Measurements from ENCODE around the gene PLD4.
"Not testable (repeated sequence)": the region's sequence is repeated elsewhere in the genome, so short reads cannot be mapped to it uniquely, and the experiment has no call there.

Gene PLD4

GRCh38 chr14:104935026-104935650, 10.5 kb downstream of the PLD4 start:
- no peak for DNase-seq
- in situ Hi-C loops (cut with MboI; ENCODE audit: low pct_unique_long_range_greater_than_20kb, low sequenced_read_pairs) = no loop called here

- in situ Hi-C loops (cut with MboI; ENCODE audit: low pct_unique_long_range_greater_than_20kb, low sequenced_read_pairs) = no loop called here
- DNase-seq = no peak
Observed at GRCh38 chr14:104935955-104936354, 11.3 kb downstream of the PLD4 start.

- in situ Hi-C loops (cut with MboI; ENCODE audit: low pct_unique_long_range_greater_than_20kb, low sequenced_read_pairs) = no loop called here
Observed at GRCh38 chr14:104936361-104937155, 11.9 kb downstream of the PLD4 start.

GRCh38 chr14:104937161-104937560, 12.5 kb downstream of the PLD4 start:
- no peak for DNase-seq
- in situ Hi-C loops (cut with MboI; ENCODE audit: low pct_unique_long_range_greater_than_20kb, low sequenced_read_pairs) = no loop called here

More at GRCh38 chr14:104936361-104937155, 11.9 kb downstream of the PLD4 start:
- DNase-seq = no peak

- in situ Hi-C loops (cut with MboI; ENCODE audit: low pct_unique_long_range_greater_than_20kb, low sequenced_read_pairs) = no loop called here
- DNase-seq = no peak
Observed at GRCh38 chr14:104937694-104938365, 13.2 kb downstream of the PLD4 start.

GRCh38 chr14:104938436-104938835, 13.8 kb downstream of the PLD4 start:
- no peak for DNase-seq
- in situ Hi-C loops (cut with MboI; ENCODE audit: low pct_unique_long_range_greater_than_20kb, low sequenced_read_pairs) = no loop called here

- in situ Hi-C loops (cut with MboI; ENCODE audit: low pct_unique_long_range_greater_than_20kb, low sequenced_read_pairs) = no loop called here
- DNase-seq = no peak
Observed at GRCh38 chr14:104938960-104939359, 14.3 kb downstream of the PLD4 start.

GRCh38 chr14:104939666-104940410, 15.2 kb downstream of the PLD4 start:
- DNase-seq = peak; percentile 52
- in situ Hi-C loops (cut with MboI; ENCODE audit: low pct_unique_long_range_greater_than_20kb, low sequenced_read_pairs) = no loop called here

- in situ Hi-C loops (cut with MboI; ENCODE audit: low pct_unique_long_range_greater_than_20kb, low sequenced_read_pairs) = no loop called here
- DNase-seq = no peak
Observed at GRCh38 chr14:104940526-104941150, 16.0 kb downstream of the PLD4 start.

GRCh38 chr14:104941508-104942365, 17.1 kb downstream of the PLD4 start:
- DNase-seq = no peak
- in situ Hi-C loops (cut with MboI; ENCODE audit: low pct_unique_long_range_greater_than_20kb, low sequenced_read_pairs) = no loop called here

GRCh38 chr14:104942586-104942985, 17.9 kb downstream of the PLD4 start:
- in situ Hi-C loops (cut with MboI; ENCODE audit: low pct_unique_long_range_greater_than_20kb, low sequenced_read_pairs) = no loop called here
- no peak for DNase-seq

GRCh38 chr14:104943216-104944015, 18.7 kb downstream of the PLD4 start:
- DNase-seq; in situ Hi-C loops (cut with MboI; ENCODE audit: low pct_unique_long_range_greater_than_20kb, low sequenced_read_pairs): not testable (repeated sequence)

- in situ Hi-C loops (cut with MboI; ENCODE audit: low pct_unique_long_range_greater_than_20kb, low sequenced_read_pairs) = not testable (repeated sequence)
Observed at GRCh38 chr14:104944016-104944308, 19.3 kb downstream of the PLD4 start.

GRCh38 chr14:104944436-104945205, 19.9 kb downstream of the PLD4 start:
- in situ Hi-C loops (cut with MboI; ENCODE audit: low pct_unique_long_range_greater_than_20kb, low sequenced_read_pairs) = not testable (repeated sequence)

More at GRCh38 chr14:104944016-104944308, 19.3 kb downstream of the PLD4 start:
- DNase-seq = not testable (repeated sequence)

GRCh38 chr14:104945266-104945665, 20.6 kb downstream of the PLD4 start:
- DNase-seq; in situ Hi-C loops (cut with MboI; ENCODE audit: low pct_unique_long_range_greater_than_20kb, low sequenced_read_pairs): not testable (repeated sequence)

More at GRCh38 chr14:104944436-104945205, 19.9 kb downstream of the PLD4 start:
- DNase-seq = not testable (repeated sequence)

GRCh38 chr14:104945986-104946965, 21.6 kb downstream of the PLD4 start:
- DNase-seq; in situ Hi-C loops (cut with MboI; ENCODE audit: low pct_unique_long_range_greater_than_20kb, low sequenced_read_pairs): not testable (repeated sequence)

All from KBM-7 (cell line).